OCI-LY7 (cell line): ENCODE measurements around the gene DNASE1L3. TPM values are rescaled to one million over a fixed set of nuclear protein-coding genes. Genes with fewer than 3 reads are reported as not detected.

Experiments
- BruUV-seq: library from RNA; stranded (reverse); fragments of 400-500 nt; replicated peaks from 2 replicates; lab custom pipeline; 2021; lab: Mats Ljungman, UMichigan
- CTCF ChIA-PET: fragments of 300-600 bp; sonication (Branson Sonifier 250); formaldehyde crosslinking; loops from one replicate; lab custom pipeline; 2022; ENCODE audit warnings: antibody characterized with exemption; ENCODE audit not compliant: unreplicated experiment; lab: Charles Lee
- POLR2A ChIA-PET: fragments of 300-600 bp; sonication (Branson Sonifier 250); formaldehyde crosslinking; loops from one replicate; lab custom pipeline; 2022; ENCODE audit warnings: antibody characterized with exemption; lab: Charles Lee
- DNase-seq: peaks from one replicate; pipeline ENCODE4 v3.0.0-alpha.2; 2015; ENCODE audit warnings: low spot score
- H2AFZ ChIP-seq: fragments of 200-600 bp; sonication (generic), shearing (Covaris generic); 2 replicates; pipeline ENCODE4 v1.6.1; 2014; ENCODE audit warnings: mild to moderate bottlenecking, antibody characterized with exemption, low read length, moderate library complexity
- H3K27ac ChIP-seq: fragments of 200-600 bp; sonication (generic); 2 replicates; pipeline ENCODE4 v1.5.1; 2014; ENCODE audit warnings: mixed run types, low read depth, mild to moderate bottlenecking, moderate library complexity, low read length, inconsistent platforms; ENCODE audit not compliant: poor library complexity, severe bottlenecking
- H3K36me3 ChIP-seq: fragments of 200-600 bp; sonication (generic); 2 replicates; pipeline ENCODE4 v1.6.1; 2014; ENCODE audit warnings: mild to moderate bottlenecking, antibody characterized with exemption, low read length, moderate library complexity, mixed read lengths; ENCODE audit not compliant: insufficient read depth
- H3K4me1 ChIP-seq: fragments of 200-600 bp; sonication (generic); 2 replicates; pipeline ENCODE4 v1.5.1; 2014; ENCODE audit warnings: mild to moderate bottlenecking, low read length; ENCODE audit not compliant: insufficient read depth, poor library complexity, severe bottlenecking
- H3K4me2 ChIP-seq: fragments of 200-600 bp; sonication (generic); 2 replicates; pipeline ENCODE4 v1.6.1; 2014; ENCODE audit warnings: mild to moderate bottlenecking, low read length
- H3K4me3 ChIP-seq: fragments of 200-600 bp; sonication (generic); 2 replicates; pipeline ENCODE4 v1.5.1; 2014; ENCODE audit warnings: mild to moderate bottlenecking, low read depth, low read length; ENCODE audit not compliant: poor library complexity, severe bottlenecking
- H3K79me2 ChIP-seq: fragments of 200-600 bp; sonication (generic); 2 replicates; pipeline ENCODE4 v1.6.1; 2016; ENCODE audit warnings: low read depth, mild to moderate bottlenecking, low read length, moderate library complexity, mixed read lengths; ENCODE audit not compliant: insufficient read depth
- H3K9me2 ChIP-seq: fragments of 200-600 bp; sonication (generic); 2 replicates; pipeline ENCODE4 v1.6.1; 2016; ENCODE audit warnings: mild to moderate bottlenecking, low read length, mixed read lengths; ENCODE audit not compliant: insufficient read depth
- H3K9me3 ChIP-seq: fragments of 200-600 bp; sonication (generic); 2 replicates; pipeline ENCODE4 v1.6.1; 2014; ENCODE audit warnings: mild to moderate bottlenecking, mixed run types, low read length, mixed read lengths
- H4K20me1 ChIP-seq: fragments of 200-600 bp; sonication (generic); 2 replicates; pipeline ENCODE4 v1.6.1; 2014; ENCODE audit warnings: mild to moderate bottlenecking, antibody characterized with exemption, low read length, moderate library complexity, mixed read lengths; ENCODE audit not compliant: insufficient read depth
- EZH2phosphoT487 ChIP-seq: fragments of 200-600 bp; sonication (generic); IDR thresholded peaks from 2 replicates; pipeline ENCODE4 v1.6.1; 2018; ENCODE audit warnings: low read depth, borderline replicate concordance, mild to moderate bottlenecking, mixed run types, antibody characterized with exemption, low read length, moderate library complexity, mixed read lengths
- intact Hi-C: fragments of 100-400 bp; cut with micrococcal nuclease; formaldehyde crosslinking; loops from one replicate; pipeline ENCODE4 v1.10.0; 2022; ENCODE audit not compliant: unreplicated experiment
- total RNA-seq, 2 experiments: library from RNA; depleted of rRNA in 1 of 2; stranded (reverse); fragments of >200 nt in 1 of 2; shearing (Covaris generic) in 1 of 2; gene quantifications; 2 replicates each; pipeline ENCODE4 v1.2.3, GENCODE V29; 2014 to 2022
- TF ChIP-seq, protein P1 (sequence below): fragments of 200-600 bp; sonication (generic); conservative IDR thresholded peaks from 2 replicates; pipeline ENCODE4 v1.5.1; 2014; ENCODE audit warnings: mild to moderate bottlenecking, antibody characterized with exemption, low read length, moderate library complexity, mixed read lengths

Gene DNASE1L3
- total RNA-seq, 2 experiments from 2014 or later: 1.3 TPM; not detected in 1

DNA sequence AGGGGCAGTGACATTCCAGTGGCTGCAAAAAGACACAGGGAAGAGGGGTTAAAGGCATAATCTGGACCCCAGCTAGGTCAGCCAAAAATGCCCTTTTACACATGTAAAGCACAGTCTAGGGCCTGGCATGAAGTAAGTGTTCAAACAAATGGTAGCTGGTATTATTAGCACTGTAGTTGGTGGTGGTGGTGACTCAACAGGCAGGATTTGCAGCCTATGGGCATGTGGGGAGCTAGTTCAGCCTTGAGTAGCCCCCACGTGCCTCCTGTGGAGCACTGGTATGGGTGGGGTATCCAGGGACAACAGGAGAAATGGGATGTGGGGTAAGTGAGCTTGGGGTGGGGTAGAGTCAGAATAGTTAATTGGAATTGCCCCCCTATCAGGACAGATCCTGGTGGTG, 27.6 kb downstream of the DNASE1L3 start:
- H3K9me2 ChIP-seq: no peaks in the 10 kb centered on the region
- no peaks in the 10 kb centered on the region for H3K79me2 ChIP-seq
- TF ChIP-seq, protein P1, sequence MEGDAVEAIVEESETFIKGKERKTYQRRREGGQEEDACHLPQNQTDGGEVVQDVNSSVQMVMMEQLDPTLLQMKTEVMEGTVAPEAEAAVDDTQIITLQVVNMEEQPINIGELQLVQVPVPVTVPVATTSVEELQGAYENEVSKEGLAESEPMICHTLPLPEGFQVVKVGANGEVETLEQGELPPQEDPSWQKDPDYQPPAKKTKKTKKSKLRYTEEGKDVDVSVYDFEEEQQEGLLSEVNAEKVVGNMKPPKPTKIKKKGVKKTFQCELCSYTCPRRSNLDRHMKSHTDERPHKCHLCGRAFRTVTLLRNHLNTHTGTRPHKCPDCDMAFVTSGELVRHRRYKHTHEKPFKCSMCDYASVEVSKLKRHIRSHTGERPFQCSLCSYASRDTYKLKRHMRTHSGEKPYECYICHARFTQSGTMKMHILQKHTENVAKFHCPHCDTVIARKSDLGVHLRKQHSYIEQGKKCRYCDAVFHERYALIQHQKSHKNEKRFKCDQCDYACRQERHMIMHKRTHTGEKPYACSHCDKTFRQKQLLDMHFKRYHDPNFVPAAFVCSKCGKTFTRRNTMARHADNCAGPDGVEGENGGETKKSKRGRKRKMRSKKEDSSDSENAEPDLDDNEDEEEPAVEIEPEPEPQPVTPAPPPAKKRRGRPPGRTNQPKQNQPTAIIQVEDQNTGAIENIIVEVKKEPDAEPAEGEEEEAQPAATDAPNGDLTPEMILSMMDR: no peak
- no peak for TF ChIP-seq EZH2phosphoT487
- H3K36me3 ChIP-seq: no peaks in the 10 kb centered on the region
- H3K4me3 ChIP-seq: no peak overlapping the region
- BruUV-seq: no TSS peak
- ChIA-PET POLR2A (no interaction called here), CTCF (no interaction called here)
- no peaks in the 10 kb centered on the region for H3K9me3 ChIP-seq
- no peaks in the 10 kb centered on the region for H4K20me1 ChIP-seq
- H2AFZ ChIP-seq: no peak overlapping the region
- no peak for DNase-seq
- no peak overlapping the region for H3K27ac ChIP-seq
- no peak overlapping the region for H3K4me2 ChIP-seq
- peaks cover 10% of the 10 kb centered on the region for H3K4me1 ChIP-seq
- intact Hi-C loops: loop anchor here (10.0 kb wide), 1 partner anchor 452 kb away; no protein-coding TSS in a partner anchor

DNA sequence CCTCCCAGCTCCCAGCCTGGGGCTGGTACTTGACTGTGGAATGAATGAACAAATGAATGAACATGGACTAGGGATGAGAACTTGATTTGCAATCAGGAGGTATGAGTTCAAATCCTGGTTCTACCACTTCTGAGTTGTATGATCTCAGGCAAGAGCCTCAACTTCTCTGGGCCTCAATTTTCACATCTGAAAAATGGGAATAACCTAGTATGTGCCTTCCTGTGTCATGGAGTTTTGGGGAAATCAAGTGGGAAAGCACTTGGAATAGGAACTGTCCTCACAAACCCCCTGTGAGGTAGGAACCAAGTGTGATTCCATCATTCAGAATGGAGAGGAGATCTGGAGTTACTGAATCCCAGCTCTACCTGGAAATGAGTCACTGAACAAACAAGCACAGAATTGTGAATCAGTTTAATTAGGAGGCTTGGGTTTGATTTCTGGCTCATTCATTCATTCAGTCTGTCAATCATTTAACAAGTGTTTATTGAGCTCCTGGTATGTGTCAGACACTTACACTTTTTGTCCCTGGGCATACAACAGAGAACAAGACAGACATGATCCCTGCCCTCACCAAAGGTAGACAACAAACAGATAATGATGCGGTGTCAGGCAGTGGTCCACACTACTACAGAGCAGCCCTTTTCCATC, 29.7 kb downstream of the DNASE1L3 start:
- TF ChIP-seq, protein P1: no peak
- no peak for TF ChIP-seq EZH2phosphoT487
- Histone ChIP-seq H3K4me2 (no peak overlapping the region), H3K79me2 (no peaks in the 10 kb centered on the region), H4K20me1 (no peaks in the 10 kb centered on the region), H3K4me1 (peaks cover 15% of the 10 kb centered on the region), H3K9me3 (no peaks in the 10 kb centered on the region), H3K36me3 (no peaks in the 10 kb centered on the region), H3K27ac (no peak overlapping the region), H3K4me3 (no peak overlapping the region), H2AFZ (no peak overlapping the region), H3K9me2 (no peaks in the 10 kb centered on the region)
- DNase-seq: no peak
- CTCF ChIA-PET: no interaction called here
- no TSS peak for BruUV-seq
- POLR2A ChIA-PET: no interaction called here
- intact Hi-C loops: loop anchor here (10.0 kb wide), 1 partner anchor 454 kb away; no protein-coding TSS in a partner anchor
